ENCODE results near the gene TRIP4. TPM values are rescaled to one million over a fixed set of nuclear protein-coding genes. Genes with fewer than 3 reads are reported as not detected.
A peak's percentile ranks its signal among the peaks of the same experiment; 100 is the strongest.

Gene TRIP4
- total and polyA plus RNA-seq, 4 donors = 17.0 to 23.6 (median 23.0) TPM

GRCh38 chr15:64429448-64429847 lies 41.8 kb downstream of the TRIP4 start:
- Histone ChIP-seq H3K36me3 (ENCODE audit: control insufficient read depth in 4 of 4, insufficient read depth in 4 of 4, low read length in 4 of 4) (peaks cover 0 to 24% (median 6%) of the 10 kb centered on the region in 4 donors), H3K9ac (ENCODE audit: insufficient read depth in 1 of 2, low read length in 2 of 2) (no peak overlapping the region), H3K27me3 (ENCODE audit: control insufficient read depth in 3 of 3, insufficient read depth in 3 of 3, low read length in 2 of 3) (no peaks in the 10 kb centered on the region), H3K9me3 (ENCODE audit: control insufficient read depth in 4 of 4, insufficient read depth in 3 of 4, low read length in 3 of 4) (no peaks in the 10 kb centered on the region), H3K4me1 (ENCODE audit: control insufficient read depth in 5 of 5, insufficient read depth in 5 of 5, low read length in 5 of 5) (peaks cover 0 to 22% (median 7%) of the 10 kb centered on the region in 5 donors), H3K4me3 (no peak overlapping the region), H3K27ac (ENCODE audit: low read depth in 1 of 2, low read length in 1 of 2) (peak overlapping the region in 1 of 2 donors; percentile 21)
- ATAC-seq (ENCODE audit: insufficient read depth, low FRiP score) = no peak
- no peak for DNase-seq
- TF ChIP-seq, protein P1, sequence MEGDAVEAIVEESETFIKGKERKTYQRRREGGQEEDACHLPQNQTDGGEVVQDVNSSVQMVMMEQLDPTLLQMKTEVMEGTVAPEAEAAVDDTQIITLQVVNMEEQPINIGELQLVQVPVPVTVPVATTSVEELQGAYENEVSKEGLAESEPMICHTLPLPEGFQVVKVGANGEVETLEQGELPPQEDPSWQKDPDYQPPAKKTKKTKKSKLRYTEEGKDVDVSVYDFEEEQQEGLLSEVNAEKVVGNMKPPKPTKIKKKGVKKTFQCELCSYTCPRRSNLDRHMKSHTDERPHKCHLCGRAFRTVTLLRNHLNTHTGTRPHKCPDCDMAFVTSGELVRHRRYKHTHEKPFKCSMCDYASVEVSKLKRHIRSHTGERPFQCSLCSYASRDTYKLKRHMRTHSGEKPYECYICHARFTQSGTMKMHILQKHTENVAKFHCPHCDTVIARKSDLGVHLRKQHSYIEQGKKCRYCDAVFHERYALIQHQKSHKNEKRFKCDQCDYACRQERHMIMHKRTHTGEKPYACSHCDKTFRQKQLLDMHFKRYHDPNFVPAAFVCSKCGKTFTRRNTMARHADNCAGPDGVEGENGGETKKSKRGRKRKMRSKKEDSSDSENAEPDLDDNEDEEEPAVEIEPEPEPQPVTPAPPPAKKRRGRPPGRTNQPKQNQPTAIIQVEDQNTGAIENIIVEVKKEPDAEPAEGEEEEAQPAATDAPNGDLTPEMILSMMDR (IDR thresholded peaks at IDR 0.05; ENCODE audit: control extremely low read depth, extremely low read depth) = no peak

DNA sequence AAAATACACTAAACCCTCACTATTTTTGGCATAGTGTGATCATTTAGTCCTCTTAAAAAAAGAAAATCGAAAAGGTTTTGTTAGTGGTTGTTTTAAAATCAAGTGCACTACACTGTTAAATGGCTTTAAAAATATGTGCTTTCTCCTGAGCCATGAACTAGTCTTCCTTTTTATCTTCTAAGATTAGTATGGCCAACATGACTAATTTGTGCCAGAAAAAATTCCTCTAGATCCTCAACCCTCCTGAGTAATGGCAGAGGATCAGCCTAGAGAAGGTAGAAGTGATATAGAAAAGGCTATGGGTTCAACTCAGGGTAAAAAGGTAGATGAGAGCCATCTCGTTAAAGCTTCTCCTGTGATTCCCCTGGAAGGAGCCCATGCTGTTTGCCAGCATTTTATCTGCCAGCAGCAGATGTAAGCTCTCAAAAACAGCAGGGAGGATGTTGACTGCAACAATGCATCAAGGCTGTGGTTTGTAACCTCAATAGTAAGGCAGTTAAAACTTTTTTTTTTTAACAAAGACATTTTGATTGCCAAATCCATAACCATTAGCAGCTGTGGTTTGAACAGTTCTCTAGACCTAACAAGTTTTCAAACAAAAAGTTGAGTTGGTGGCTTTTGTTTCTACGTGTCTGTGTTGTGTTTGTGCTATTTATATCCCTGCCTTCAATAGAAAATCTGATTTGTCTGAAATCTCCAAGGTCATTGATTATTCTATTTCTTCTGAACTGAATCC lies 42.5 kb downstream of the TRIP4 start:
- DNase-seq = peak; percentile 87 to 96 (median 95)
- 15 to 29% methylated on average over 3 of the region's 3 CpGs for WGBS, 2 donors

DNA sequence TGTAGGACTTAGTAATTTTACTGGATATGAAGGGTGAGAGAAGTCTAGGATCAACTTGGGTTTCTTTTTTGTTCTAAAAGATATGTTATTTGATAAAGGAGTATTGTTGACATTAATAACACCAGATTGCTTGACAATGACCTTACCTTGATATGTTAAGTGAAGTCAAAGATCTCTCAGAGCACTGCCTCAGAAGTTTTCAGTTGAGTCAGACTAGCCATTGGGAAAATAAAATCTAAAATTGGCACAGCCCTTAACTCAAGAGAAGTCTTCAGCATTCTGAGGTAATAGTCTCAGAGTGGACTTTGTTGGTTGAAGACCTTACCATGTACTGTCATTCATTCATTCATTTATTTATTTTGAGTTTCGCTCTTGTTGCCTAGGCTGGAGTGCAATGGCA lies 50.3 kb downstream of the TRIP4 start:
- no peak overlapping the region for H3K27ac ChIP-seq (ENCODE audit: low read depth in 1 of 2, low read length in 1 of 2)
- no peaks in the 10 kb centered on the region for H3K4me1 ChIP-seq (ENCODE audit: control insufficient read depth in 5 of 5, insufficient read depth in 5 of 5, low read length in 5 of 5)
- H3K36me3 ChIP-seq (ENCODE audit: control insufficient read depth in 4 of 4, insufficient read depth in 4 of 4, low read length in 4 of 4) = peaks cover 0 to 9% (median 2%) of the 10 kb centered on the region in 4 donors
- TF ChIP-seq, protein P1 (IDR thresholded peaks at IDR 0.05; ENCODE audit: control extremely low read depth, extremely low read depth) = no peak
- 94 to 97% methylated on average over 1 of the region's 1 CpG for WGBS, 2 donors
- H3K27me3 ChIP-seq (ENCODE audit: control insufficient read depth in 3 of 3, insufficient read depth in 3 of 3, low read length in 2 of 3) = no peaks in the 10 kb centered on the region
- H3K9ac ChIP-seq (ENCODE audit: insufficient read depth in 1 of 2, low read length in 2 of 2) = no peak overlapping the region
- no peaks in the 10 kb centered on the region for H3K9me3 ChIP-seq (ENCODE audit: control insufficient read depth in 4 of 4, insufficient read depth in 3 of 4, low read length in 3 of 4)
- DNase-seq = no peak
- ATAC-seq (ENCODE audit: insufficient read depth, low FRiP score) = no peak
- H3K4me3 ChIP-seq = no peak overlapping the region

More for the DNA sequence above, 42.5 kb downstream of the TRIP4 start:
- Histone ChIP-seq H3K27me3 (ENCODE audit: control insufficient read depth in 3 of 3, insufficient read depth in 3 of 3, low read length in 2 of 3) (no peaks in the 10 kb centered on the region), H3K36me3 (ENCODE audit: control insufficient read depth in 4 of 4, insufficient read depth in 4 of 4, low read length in 4 of 4) (peaks cover 0 to 21% (median 6%) of the 10 kb centered on the region in 4 donors), H3K4me1 (ENCODE audit: control insufficient read depth in 5 of 5, insufficient read depth in 5 of 5, low read length in 5 of 5) (peaks cover 0 to 22% (median 7%) of the 10 kb centered on the region in 5 donors), H3K27ac (ENCODE audit: low read depth in 1 of 2, low read length in 1 of 2) (peak overlapping the region in 1 of 2 donors; percentile 41), H3K9me3 (ENCODE audit: control insufficient read depth in 4 of 4, insufficient read depth in 3 of 4, low read length in 3 of 4) (no peaks in the 10 kb centered on the region), H3K4me3 (no peak overlapping the region), H3K9ac (ENCODE audit: insufficient read depth in 1 of 2, low read length in 2 of 2) (peak overlapping the region in 1 of 2 donors; percentile 47)
- TF ChIP-seq, protein P1 (IDR thresholded peaks at IDR 0.05; ENCODE audit: control extremely low read depth, extremely low read depth) = no peak
- no peak for ATAC-seq (ENCODE audit: insufficient read depth, low FRiP score)
